HL-60 (cell line): ENCODE results near the gene ZNF74.

Experiments
- GABPA ChIP-seq: IDR thresholded peaks from 2 replicates; pipeline ENCODE4 v1.6.1; 2012; ENCODE audit warnings: low read depth
- POLR2AphosphoS5 ChIP-seq: IDR thresholded peaks from 2 replicates; pipeline ENCODE4 v1.6.1; 2012; ENCODE audit warnings: low read depth
- TF ChIP-seq, protein P1 (sequence below): IDR thresholded peaks from one replicate; pipeline ENCODE4 v1.5.1; 2011; ENCODE audit warnings: low read length, control low read depth, inconsistent platforms; ENCODE audit not compliant: insufficient read depth
- TF ChIP-seq, protein P2 (sequence below): IDR thresholded peaks from 2 replicates; pipeline ENCODE4 v1.6.1; 2012; ENCODE audit warnings: low read depth; ENCODE audit not compliant: insufficient replicate concordance

DNA sequence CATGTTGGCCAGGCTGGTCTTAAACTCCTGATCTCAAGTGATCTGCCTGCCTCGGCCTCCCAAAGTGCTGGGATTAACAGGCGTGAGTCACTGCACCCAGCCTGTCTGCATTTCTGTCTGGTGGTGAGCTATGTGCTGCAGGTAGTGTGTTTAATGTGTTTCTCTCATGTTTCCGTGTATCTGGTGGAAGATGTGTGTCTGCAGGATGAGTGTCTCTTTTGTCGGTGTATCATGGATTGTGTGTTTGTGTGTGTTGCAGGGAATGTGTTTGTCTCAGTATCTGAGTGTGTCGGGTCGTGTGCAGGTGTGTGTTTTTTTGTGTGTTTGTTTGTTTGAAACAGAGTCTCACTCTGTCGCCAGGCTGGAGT is 27.5 kb downstream of the ZNF74 start:
- TF ChIP-seq, protein P1, sequence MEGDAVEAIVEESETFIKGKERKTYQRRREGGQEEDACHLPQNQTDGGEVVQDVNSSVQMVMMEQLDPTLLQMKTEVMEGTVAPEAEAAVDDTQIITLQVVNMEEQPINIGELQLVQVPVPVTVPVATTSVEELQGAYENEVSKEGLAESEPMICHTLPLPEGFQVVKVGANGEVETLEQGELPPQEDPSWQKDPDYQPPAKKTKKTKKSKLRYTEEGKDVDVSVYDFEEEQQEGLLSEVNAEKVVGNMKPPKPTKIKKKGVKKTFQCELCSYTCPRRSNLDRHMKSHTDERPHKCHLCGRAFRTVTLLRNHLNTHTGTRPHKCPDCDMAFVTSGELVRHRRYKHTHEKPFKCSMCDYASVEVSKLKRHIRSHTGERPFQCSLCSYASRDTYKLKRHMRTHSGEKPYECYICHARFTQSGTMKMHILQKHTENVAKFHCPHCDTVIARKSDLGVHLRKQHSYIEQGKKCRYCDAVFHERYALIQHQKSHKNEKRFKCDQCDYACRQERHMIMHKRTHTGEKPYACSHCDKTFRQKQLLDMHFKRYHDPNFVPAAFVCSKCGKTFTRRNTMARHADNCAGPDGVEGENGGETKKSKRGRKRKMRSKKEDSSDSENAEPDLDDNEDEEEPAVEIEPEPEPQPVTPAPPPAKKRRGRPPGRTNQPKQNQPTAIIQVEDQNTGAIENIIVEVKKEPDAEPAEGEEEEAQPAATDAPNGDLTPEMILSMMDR: no peak
- TF ChIP-seq, protein P2, sequence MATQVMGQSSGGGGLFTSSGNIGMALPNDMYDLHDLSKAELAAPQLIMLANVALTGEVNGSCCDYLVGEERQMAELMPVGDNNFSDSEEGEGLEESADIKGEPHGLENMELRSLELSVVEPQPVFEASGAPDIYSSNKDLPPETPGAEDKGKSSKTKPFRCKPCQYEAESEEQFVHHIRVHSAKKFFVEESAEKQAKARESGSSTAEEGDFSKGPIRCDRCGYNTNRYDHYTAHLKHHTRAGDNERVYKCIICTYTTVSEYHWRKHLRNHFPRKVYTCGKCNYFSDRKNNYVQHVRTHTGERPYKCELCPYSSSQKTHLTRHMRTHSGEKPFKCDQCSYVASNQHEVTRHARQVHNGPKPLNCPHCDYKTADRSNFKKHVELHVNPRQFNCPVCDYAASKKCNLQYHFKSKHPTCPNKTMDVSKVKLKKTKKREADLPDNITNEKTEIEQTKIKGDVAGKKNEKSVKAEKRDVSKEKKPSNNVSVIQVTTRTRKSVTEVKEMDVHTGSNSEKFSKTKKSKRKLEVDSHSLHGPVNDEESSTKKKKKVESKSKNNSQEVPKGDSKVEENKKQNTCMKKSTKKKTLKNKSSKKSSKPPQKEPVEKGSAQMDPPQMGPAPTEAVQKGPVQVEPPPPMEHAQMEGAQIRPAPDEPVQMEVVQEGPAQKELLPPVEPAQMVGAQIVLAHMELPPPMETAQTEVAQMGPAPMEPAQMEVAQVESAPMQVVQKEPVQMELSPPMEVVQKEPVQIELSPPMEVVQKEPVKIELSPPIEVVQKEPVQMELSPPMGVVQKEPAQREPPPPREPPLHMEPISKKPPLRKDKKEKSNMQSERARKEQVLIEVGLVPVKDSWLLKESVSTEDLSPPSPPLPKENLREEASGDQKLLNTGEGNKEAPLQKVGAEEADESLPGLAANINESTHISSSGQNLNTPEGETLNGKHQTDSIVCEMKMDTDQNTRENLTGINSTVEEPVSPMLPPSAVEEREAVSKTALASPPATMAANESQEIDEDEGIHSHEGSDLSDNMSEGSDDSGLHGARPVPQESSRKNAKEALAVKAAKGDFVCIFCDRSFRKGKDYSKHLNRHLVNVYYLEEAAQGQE: no peak
- TF ChIP-seq POLR2AphosphoS5 (no peak), GABPA (no peak)
